HG03469 (cell line): ENCODE data around the gene CYTH1.

Source experiments
- ATAC-seq: cut with Tn5 transposase; IDR thresholded peaks from one replicate; pipeline ENCODE4 v1.9.1; 2021; ENCODE audit warnings: mild to moderate bottlenecking, moderate library complexity, moderate number of reproducible peaks; ENCODE audit not compliant: unreplicated experiment

CYTH1 gene

GRCh38 chr17:78654325-78654724 is 127.7 kb downstream of the CYTH1 start:
- no peak for ATAC-seq

DNA sequence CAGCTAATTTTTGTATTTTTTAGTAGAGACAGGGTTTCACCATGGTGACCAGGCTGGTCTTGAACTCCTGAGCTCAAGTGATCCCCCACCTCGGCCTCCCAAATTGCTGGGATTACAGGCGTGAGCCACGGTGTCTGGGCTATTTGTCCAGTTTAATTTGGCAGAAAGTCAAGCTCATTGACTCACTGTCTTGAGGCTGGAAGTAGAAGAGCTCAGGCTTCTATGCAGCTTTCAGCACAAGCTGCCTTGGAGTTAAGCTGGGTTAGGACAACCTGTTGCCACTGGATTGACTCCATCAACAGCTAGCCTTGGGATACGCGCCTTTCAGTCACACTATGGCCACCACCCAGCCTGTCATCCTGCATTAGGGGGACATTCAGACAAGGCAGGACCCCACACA is 128.7 kb downstream of the CYTH1 start:
- ATAC-seq: no peak

DNA sequence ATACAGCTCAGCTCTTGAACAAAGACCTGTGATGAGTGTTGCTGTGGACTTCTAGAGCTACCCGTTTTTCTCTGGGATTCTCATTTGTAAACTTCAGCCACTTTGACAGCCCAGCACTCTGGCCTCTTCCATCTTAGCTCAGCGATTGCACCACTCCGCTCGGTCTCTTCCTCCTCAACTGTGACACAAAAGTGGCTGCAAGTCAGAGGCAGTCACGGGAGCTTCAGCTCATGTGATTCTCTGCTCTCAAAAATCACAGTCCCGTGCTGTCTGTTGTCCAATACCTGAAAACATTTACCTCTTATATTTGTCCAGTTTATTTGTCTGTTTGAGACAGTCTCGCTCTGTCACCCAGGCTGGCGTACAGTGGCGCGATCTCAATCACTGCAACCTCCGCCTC is 129.2 kb downstream of the CYTH1 start:
- ATAC-seq: no peak

DNA sequence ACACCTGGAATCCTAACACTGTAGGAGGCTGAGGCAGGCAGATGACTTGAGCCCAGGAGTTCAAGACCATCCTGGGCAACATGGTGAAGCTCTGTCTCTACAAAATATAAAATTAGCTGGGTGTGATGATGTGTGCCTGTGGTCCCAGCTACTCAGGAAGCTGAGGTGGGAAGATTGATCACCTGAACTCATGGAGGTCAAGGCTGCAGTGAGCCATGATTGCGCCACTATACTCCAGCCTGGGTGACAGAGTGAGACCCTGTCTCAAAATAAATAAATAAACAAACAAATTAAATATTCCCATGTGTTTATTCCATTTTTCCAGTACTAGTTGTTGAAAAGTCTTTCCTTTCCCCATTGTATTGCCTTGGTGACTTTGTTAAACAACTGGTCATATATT is 130.0 kb downstream of the CYTH1 start:
- ATAC-seq: no peak

DNA sequence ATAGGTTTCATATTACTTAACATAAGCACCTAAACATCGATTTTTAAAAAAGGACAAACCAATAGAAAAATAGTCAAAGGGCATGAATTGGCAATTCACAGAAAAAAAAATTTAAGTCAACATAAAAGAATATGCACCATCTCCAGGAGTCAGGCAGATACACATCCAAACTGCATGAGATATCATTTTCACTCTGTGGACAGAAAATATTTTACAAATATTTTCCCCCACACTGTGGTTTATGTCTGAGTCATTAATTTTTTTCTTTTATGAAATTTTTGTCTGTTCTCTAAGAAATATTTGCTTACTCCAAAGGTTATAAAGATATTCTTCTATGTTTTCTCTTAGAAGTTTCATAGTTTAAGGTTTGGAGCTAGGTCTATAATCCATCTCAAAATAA is 130.5 kb downstream of the CYTH1 start:
- no peak for ATAC-seq

- no peak for ATAC-seq
Measured at GRCh38 chr17:78650093-78650715, 131.9 kb downstream of the CYTH1 start.

GRCh38 chr17:78648293-78648692 is 133.8 kb downstream of the CYTH1 start:
- no peak for ATAC-seq

DNA sequence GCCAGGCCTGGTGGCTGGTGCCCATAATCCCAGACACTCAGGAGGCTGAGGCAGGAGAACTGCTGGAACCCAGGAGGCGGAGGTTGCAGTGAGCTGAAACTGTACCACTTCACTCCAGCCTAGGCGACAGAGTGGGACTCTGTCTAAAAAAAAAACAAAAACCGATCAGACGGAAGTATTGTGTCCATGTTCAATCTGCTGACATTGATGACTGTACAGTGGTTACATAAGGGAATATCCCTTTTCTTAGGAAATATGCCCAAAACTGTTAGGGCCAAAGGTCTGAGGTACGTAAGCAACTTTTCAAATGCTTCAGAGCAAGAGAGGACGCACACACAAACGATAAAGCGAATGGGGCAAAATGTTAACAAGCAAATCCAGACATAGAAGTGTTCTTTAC is 135.0 kb downstream of the CYTH1 start:
- ATAC-seq: no peak

DNA sequence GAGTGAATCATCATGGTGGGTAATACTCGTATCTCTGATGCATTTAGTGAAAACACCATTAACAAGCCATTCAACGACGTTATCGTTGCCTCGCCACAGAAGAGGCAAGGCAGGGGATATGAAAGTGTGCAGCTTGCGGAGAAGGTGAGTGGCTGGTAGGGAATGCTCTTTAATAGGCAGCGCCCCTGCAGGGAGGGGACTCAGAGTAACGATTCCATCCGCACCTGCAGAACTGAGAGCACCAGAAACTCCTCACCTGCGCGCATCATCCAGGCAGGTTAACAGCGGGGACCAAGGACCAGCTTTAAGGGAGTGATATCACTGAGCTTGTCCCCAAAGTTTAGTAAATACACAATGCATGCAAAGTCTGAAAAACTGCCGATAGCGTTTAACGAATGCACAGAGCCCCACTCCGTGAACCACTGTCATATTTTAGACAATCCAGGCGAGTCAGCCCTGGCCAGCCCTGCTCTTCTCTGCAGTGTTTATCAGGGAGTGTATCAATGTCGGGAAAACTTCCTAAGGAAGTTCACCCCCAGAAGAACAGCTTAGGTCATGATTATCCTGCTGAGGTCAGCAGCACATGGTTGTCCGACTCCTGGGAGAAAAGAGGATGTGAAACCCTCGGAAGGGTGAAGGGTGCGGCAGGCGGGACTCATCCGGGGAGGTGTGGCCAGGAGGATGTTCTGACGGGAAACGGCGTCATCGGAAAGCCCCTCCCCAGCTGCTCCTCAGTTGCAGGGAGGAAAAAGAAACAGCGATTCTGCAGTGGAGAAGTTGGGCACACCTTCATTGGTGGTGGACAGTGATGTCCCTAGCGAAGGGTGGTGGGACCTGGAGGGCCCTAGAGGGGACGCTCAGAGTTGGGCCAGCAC is 136.4 kb downstream of the CYTH1 start:
- no peak for ATAC-seq

DNA sequence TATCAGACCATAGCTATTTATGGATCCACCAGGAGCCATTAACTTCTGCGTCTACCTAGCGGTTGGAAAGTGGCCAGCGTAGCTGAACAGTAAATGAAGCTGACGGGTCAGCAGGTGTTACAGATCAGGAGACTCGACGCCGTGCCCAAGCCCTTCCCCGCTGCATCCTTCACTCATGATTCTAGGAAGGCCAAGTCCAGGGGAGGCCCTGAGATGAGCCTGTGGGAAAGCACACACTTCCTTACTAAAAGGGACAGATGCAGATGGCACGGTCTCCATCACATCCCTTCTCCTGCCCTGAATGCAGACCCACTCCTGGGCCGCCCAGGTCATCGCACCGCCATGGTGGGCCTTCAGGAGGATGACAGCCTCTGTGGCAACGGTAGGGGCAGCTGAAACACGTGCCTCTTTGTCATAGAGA is 137.1 kb downstream of the CYTH1 start:
- no peak for ATAC-seq

DNA sequence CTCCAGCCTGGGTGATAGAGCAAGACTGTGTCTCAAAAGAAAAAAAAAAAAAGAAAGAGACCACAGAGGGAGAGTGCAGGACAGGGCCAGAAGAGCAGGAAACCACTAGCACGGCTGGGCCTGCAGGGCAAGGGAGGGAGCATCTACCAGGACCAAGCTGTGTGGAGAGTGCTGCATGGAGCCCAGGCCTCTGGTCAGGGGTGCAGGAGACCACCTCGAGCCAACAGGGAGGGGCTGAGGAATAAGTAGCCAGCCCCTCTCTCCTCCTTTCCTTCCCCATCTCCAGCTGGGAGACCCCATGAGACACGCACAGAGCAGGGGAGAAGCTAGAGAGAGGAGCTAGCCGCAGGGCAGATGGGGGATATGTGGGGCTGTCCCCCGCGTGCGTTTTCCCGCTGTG is 137.8 kb downstream of the CYTH1 start:
- no peak for ATAC-seq

GRCh38 chr17:78643326-78643725 is 138.7 kb downstream of the CYTH1 start:
- ATAC-seq: no peak

DNA sequence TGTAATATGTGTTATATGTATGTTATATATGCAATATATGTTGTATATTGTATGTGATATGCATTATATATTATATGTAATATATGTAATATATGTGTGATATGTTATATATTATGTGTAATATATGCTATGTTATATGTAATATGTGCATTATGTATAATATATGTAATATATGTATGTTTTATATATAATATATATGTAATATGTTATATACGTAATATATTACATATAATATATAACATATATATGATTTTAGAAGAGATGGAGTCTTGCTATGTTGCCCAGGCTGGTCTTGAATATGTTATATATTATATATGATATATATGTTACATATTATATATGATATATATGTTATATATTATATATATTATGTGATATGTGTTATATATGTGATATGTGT is 139.4 kb downstream of the CYTH1 start:
- no peak for ATAC-seq

GRCh38 chr17:78641666-78642065 is 140.4 kb downstream of the CYTH1 start:
- ATAC-seq: no peak

DNA sequence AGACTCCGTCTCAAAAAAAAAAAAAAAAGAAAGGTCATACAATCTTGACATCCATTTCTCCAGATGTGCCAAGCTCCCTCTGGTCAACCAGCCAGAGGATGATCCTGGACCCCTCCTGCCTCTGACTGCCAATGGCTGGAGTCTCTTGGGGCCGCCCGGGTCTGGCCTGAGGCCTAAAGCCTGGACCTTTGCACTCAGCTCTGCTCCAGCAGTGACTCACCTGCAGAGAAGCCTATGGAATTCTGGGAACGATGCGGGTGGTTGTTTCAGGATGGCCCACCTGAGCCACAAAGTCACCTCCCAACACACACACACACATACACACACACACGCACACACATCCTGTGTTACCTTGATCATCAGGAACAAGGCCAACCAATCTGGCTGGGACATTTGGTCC is 140.8 kb downstream of the CYTH1 start:
- ATAC-seq: no peak

DNA sequence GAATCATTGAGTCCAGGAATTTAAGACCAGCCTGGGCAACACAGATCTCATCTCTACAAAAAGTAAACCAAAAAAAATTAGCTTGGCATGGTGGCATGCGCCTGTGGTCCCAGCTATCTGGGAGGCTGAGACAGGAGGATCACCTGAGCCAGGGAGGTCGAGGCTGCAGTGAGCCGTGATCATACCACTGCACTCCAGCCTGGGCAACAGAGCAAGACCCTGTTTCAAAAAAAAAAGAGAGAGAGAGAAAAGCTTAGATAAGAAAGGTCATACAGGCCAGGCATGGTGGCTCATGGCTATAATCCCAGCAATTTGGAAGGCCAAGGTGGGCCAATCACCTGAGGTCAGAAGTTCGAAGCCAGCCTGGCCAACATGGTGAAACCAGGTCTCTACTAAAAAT is 141.4 kb downstream of the CYTH1 start:
- ATAC-seq: no peak

DNA sequence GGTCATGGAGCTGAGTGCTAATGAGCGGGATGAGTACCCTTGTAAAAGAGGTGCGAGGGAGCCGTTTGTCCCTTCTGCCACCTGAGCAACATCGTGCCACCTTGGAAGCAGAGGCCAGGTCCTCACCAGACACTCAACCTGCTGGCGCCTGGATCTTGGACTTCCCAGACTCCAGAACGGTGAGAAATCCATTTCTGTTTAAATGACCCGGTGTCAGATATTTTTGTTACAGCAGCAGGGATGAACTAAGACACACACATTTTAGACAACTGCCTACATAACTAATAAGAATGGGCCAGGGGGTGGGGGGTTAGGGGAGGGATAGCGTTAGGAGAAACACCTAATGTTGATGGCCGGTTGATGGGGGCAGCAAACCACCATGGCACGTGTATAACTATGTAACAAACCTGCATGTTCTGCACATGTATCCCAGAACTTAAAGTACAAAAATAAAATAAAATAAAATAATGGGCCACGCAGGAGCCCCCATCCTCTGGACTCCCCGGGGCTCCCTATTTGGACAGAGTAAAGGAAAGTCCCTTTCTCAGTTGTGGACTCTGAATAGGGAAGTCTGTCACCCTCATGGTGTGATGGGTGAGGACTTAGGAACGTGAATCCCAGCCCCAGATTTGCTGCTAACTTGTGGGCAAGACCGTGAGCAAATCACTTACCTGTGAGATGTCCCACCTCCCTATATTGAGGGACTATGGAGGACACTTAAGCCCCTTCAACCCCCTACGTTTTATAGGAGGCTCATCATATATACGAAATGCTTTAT is 144.2 kb downstream of the CYTH1 start:
- ATAC-seq: no peak

GRCh38 chr17:78637146-78637545 is 144.9 kb downstream of the CYTH1 start:
- no peak for ATAC-seq

DNA sequence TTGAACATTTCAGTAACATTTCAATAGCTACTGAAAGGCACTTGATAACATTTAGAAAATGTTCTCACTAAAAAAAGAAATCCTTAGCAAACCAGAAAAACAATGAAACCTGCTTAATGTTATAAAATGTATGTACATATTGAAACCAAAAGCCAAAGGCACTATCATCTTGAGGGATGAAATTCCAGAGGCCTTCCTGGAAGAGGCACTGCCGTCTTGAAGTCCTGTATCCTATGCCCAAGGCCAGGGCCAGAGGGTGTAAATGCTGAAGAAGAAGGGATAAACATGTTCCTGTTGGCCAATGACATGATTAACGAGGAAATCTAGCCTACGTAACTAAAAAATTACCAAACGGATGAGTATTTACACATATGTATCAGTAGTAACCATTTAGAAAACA is 147.9 kb downstream of the CYTH1 start:
- ATAC-seq: no peak

GRCh38 chr17:78629436-78629995 is 152.6 kb downstream of the CYTH1 start:
- no peak for ATAC-seq
